ENCODE measurements around the gene SMIM5.
A peak's percentile ranks its signal among the peaks of the same experiment; 100 is the strongest.

The SMIM5 gene

DNA sequence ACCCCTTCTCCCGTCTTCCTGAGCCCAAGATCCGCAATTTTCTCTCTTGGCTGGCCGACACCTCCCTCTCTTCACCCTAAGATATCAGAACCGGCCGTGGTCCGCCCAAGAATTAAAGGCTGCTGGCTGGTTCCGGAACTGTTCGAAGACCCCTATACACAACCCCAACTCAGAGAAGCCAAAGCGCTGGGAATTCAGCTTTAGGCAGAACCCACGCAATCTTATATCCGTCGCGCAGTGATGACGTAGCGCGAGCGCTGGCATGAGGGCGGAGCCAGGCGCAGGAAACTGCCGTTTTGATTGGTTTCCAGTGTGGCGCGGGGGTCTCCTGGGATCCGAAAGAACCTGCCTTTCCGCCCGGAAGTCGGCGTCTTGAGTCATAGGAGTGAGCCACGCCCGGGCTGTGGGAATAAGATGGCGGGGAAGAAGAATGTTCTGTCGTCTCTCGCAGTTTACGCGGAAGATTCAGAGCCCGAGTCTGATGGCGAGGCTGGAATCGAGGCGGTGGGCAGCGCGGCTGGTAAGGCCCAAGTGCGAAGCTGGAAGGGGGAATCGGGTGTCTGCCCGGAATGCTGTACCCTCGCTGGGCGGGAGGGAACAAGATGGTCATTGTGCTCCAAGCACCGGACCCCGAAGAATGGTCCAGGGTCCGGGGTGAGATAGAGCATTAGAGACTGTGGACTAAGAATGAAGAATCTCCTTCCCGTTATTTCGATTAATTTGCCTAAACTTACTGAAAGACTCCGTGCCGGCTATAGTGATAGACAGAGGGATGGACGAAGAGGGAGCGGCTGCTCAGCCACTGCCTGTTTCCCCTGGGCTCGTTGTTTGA, 33.9 kb downstream of the SMIM5 start, which contains the start of the genes RECQL5 and SAP30BP:
TSS of gene RECQL5 (minus strand) at position 196 of the 832 bp plus-strand sequence. CDS start 597 bp downstream, outside the sequence.
TSS of gene SAP30BP (plus strand) at position 380 of the 832 bp plus-strand sequence. CDS start at position 415, 35 bp downstream.
- peak; percentile 82 to 99 (median 95) for DNase-seq

DNA sequence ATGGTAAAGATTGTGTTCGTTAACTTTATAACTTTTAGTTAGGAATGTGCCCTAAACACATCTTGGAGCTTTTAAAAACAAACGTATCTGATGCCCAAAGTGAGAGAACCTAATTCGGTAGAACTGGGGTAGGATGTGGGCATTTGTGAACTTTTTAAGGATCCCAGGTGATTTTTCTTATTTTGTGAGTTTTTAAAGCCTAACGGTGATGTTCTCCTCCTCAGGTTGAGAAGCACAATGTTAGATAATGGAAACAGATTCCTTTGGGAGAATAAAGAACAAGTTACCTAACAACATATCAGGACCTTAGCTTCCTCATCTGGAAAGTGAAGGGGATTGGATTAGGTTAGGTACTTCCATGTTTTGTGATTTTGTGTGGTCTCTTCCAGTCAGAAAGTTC, 34.6 kb downstream of the SMIM5 start:
- no peak for DNase-seq

DNA sequence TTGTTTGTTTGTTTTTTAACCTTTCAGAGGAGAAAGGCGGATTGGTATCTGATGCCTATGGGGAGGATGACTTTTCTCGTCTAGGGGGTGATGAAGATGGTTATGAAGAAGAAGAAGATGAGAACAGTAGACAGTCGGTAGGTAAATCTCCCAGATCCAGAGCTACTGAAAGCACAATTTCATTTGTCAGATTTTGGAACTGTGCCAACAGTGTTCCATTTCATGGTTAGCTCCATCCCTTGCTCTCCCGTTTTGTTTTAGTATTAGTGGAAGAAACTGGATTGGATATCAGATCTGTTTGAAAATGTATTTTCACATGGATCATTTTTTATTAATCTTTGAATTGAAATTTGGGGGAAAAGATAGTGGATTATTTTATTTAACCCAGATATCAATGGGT, 35.3 kb downstream of the SMIM5 start:
- DNase-seq, result no peak

DNA sequence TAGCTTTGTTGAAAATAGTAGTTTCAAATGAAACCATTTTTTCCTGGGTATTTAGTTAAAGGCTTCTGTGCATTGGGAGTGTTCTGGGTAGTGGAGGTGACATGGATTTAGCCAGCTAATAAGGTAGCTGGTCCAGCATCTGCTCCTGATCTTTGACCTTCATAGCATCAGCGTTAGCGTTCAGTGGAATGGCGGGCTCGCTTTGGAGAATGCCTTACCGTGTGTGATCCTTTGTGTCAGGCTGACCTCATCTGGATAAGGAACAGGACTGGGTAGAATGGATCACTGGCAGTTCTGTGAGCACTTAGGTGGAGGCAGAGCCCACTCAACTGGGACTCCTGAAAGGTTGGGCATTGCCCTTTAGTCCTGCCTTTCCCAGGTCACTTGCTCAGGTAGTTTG, 37.6 kb downstream of the SMIM5 start:
- no peak for DNase-seq

DNA sequence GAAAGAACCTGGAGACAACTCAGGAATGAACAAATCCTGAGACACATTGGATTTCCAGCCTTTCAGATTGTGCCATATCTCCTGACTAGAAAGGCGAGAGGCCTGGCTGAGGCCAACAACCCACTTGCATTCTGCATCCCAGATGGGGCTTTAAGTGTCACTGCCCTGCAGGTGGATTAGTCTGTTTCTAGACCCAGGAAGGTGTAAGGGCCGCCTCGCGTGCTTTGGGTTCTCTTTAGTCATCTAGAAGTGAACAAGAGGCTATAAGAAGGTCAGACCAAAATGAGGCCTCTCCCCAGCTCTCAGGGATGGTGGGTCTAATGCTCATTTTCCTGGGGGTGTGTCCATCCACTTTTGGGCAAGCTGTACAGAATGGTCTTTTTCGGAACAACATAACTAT, 38.8 kb downstream of the SMIM5 start:
- DNase-seq, result no peak

DNA sequence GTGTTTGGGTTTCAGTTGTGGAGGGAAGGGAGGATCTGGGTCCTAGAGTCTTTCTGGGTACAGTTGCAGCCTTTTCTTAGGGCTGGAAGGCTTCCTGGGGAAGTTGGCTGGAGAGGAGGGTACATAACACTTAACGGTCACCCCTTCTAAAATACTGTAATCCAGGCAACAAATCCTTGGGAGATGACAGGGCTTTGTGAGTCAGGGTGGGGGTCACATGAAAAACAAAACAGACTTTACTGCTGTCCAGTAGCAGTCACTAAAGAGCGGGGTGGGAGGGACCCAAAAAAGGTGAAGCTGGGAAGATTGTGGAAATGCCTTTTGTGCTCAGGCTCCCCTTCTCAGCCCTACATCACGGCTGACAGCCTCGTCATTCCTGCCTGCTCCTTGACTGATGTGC, 40.3 kb downstream of the SMIM5 start:
- DNase-seq, result no peak

DNA sequence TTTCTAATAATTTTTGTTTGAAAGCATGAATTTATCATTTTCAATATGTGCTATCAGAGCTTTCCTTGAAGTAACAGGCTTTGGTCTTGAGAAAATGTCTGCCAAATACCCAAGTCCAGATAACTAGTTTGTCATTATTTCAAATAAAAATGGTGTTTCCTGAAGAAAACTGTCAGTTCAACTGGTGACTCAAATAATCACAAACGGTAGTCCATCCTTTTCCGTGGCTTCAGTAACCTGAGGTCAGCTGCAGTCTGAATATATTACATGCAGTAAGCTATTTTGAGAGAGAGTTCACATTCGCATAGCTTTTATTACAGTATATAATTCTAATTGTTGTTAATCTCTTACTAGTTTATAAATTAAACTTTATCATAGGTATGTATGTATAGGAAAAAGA, 43.2 kb downstream of the SMIM5 start:
- no peak for DNase-seq

DNA sequence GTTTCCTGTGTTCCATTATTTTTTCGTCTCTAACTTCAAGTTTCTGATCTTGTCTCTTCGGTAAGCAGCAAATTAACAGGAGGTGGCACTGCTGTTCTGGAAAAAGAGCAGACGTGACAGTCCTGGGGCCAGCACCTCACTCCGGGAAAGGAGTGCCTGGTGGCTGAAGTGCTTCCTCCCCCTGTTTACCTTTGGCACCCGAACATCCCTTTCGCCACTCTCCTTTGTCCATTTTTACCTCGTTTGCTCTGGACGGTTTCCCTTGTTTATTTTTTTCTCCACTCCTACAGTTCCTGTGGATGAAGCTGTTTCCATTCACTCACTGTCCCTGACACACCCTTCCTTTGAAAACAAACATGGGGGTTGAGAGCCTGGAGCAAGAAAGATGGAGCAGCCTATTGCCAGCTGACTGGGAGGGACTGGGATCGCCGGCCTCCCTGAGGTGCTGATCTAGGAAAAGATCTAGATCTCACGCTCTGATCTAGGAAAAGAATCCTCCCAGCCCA, 46.5 kb downstream of the SMIM5 start:
- peak in 19 of 51 donors; percentile 12 to 54 (median 31) for DNase-seq

DNA sequence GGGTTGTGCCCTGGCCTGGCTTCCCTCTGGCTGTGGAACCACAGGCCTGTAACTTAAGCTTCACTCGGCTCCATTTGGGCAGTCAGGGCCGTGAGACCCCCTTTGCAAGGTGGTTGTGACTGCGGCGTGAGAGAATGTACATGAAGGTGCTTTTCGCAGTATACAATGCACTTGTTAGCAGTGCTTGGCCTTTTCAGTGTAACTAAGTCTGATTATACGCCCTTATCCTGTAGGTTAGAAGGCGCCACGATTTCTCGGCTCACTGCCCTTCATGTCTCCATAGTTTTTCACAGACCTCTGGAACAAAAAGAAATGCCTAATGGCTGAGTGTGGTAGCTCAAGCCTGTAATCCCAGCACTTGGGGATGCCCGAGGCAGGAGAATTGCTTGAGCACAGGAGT, 47.2 kb downstream of the SMIM5 start:
- no peak for DNase-seq

DNA sequence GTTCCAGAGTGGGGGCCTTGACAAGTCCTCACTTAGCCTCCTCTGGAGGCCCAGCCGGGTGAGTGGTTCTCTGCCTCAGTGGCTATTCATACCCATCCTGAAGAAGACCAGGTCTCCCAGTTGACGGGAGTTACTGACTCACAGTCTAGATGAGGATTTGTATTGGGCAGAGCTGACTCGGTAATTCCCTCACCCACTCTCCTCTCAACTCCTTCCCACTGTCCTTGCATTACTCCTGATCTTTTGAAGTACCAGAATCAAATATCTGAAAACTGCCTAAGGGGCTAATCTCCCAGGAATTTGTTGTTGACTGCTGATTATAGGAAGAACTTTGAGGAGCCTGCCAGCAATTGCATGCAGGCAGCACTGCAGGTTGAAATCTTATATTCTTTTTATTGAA, 48.1 kb downstream of the SMIM5 start:
- no peak for DNase-seq

DNA sequence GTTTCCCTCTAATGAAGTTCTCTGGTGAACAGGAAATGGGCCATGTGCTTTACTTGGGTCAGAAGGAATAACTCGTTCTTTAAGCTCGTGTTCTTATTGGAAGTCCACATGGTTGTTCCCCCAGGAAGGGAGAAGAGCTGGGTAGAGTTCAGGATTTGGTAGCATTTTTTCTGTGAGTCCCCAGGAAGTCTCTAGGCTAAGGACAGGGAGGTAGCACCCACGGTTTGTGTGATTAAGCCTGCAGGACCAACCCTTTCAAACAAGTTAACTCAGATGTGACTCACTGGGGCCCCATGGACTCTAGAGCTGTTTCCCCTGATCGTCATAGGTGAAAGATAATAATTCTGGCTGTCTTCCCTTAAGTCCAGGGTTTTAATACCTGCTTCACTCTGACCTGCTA, 50.3 kb downstream of the SMIM5 start:
- no peak for DNase-seq

DNA sequence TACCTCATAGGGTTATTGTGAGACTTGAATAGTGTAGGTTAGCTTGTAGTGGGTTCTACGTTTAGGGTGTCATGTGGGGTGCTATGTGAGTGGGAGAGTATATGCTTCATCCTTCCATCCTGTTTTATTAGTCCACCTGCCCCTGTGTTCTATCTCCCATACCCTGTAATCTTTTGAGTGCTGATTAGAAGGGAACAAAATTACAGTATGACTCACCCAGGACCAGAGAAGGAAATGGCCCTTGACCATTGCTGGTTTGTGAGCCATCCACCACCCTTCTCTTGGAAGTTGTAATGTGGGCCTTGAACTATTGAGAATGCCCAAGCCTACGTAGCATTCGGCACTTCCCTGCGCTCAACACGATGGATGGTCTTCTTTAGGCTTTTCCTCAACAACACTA, 51.0 kb downstream of the SMIM5 start:
- no peak for DNase-seq

DNA sequence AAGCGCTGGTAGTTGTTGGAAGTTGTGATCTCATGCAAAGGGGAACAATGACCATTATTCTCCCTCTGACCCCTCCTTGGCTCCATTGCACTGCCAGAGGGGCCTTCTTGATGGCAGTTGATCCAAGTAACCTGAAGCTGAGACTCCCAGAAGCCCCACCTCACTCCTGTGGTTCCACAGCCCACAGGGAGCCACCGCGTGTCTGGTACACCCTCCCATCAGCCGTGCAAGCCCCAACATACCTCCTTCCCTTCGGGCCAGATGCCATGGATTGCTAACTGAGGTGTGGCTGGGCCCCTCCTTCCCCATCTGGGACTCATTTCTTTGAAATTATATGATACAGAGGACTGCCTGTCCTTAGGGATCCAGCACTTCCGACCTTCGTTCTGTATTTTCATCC, 51.7 kb downstream of the SMIM5 start:
- DNase-seq, result peak in 3 of 51 donors; percentile 11 to 27 (median 19)

DNA sequence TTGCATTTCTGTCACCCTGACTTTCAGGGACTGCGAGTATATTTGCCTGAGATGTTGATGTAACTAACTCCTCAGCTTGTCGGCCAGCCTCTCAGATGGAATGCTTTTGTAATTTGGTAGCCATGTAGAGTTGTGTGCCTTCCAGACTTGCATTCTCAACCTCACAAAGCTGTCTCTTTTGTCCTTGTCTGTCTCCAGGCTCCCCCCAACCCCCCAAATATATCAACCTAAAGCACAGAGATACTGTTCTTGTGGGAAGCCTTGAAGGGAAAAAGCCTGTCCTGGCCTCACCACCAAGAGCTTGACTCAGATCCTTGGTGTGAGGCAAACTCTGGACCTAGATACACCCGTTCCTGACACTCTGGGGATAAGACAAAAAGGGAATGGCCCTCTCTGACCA, 52.3 kb downstream of the SMIM5 start:
- no peak for DNase-seq

DNA sequence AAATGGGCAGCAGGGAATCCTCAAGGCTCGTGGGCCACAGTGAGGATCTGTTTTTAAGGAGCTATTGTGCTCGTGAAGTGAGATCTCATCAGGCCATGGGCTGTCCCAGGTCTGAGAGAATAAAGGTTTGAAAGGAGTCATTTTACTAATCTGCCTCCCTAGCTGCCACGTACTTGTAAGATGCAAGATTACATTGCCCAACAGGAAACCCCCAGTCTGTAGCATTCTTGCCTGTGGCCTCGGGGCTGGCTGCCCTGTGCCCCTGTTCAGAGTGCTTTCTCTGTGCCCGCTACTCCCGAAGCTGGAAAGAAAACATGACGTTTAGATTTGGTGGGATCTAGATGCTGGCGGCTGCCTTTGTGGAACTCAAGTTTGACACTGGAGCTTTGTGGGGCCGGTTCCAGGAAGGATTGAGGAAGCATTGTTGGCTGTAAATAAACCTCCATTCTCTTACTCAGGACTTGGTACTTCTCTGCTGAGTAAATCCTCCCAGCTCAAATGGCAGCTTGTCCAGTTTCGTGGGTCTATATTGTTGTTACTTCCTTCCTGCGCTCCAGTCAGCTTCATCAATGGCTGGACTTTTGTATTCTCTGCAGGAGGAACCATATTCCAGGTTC, 55.1 kb downstream of the SMIM5 start:
- peak in 3 of 51 donors; percentile 20 to 71 (median 38) for DNase-seq

DNA sequence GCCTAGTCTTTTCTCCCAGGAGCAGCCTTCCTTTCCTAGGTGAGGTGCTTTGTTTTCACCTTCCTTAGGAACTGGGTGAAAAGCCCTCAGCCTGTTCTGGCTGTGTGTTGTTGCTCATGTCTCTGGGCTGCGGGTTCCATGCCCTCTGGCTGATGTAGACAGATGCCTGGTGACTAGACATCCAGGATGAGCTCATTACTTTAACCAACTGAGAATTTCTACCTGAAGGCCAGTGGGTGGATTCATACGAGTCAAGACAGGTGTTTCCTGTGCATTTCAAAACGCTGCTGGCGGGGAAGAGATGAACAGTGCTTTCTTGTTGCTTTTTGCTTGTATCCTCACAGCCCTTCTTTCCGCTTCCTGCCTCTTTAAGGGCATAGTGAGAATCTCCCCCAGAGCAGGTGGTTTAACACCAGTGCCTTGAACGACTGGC, 56.2 kb downstream of the SMIM5 start:
- DNase-seq, result no peak
